22Rv1 (cell line): ENCODE results near the gene COL2A1.

Experiments
- H3K27ac ChIP-seq: fragments of 450-650 bp; 2 replicates; pipeline ENCODE4 v1.5.1; 2017
- ZFX ChIP-seq: fragments of 450-650 bp; IDR thresholded peaks from 2 replicates; pipeline ENCODE4 v1.6.1; 2017; ENCODE audit warnings: antibody characterized with exemption, borderline replicate concordance
- TF ChIP-seq, protein P1 (sequence below): fragments of 450-650 bp; IDR thresholded peaks from 2 replicates; pipeline ENCODE4 v1.5.1; 2017; ENCODE audit warnings: mild to moderate bottlenecking

The COL2A1 gene

DNA sequence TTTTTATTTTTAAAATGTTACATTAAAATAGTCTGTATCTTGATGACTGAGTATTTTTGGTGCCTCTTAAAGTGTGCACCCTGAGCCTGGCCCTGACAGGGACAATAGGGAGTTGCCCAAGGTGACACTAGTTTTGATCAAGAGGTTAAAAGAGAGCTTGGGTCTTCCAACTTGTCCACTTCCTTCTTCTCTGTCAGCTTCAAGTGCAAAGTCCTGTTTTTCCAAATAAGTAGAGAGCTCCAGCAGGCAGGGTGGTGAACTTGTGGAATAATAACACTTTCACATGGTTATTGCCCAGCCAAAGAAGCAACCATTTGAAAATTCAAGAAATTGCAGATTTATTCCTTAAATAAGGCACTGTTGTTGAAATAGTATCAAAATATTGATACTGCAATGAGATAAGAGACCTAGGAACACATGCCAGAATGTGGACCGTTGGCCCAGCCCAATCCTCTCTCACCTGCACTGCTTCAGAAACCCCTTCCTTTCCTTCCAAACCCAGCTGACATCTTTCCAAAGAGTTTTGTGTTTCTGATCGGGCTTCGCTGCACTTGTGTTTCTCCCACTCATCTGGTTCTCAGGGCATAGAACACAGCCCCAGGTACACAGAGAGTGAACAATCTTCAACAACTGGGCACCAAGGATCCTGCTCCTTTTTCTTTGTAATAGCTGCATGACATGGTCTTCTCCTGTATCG is 13.8 kb upstream of the COL2A1 start:
- H3K27ac ChIP-seq: no peak overlapping the region
- TF ChIP-seq, protein P1, sequence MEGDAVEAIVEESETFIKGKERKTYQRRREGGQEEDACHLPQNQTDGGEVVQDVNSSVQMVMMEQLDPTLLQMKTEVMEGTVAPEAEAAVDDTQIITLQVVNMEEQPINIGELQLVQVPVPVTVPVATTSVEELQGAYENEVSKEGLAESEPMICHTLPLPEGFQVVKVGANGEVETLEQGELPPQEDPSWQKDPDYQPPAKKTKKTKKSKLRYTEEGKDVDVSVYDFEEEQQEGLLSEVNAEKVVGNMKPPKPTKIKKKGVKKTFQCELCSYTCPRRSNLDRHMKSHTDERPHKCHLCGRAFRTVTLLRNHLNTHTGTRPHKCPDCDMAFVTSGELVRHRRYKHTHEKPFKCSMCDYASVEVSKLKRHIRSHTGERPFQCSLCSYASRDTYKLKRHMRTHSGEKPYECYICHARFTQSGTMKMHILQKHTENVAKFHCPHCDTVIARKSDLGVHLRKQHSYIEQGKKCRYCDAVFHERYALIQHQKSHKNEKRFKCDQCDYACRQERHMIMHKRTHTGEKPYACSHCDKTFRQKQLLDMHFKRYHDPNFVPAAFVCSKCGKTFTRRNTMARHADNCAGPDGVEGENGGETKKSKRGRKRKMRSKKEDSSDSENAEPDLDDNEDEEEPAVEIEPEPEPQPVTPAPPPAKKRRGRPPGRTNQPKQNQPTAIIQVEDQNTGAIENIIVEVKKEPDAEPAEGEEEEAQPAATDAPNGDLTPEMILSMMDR: no peak
- TF ChIP-seq ZFX: no peak

DNA sequence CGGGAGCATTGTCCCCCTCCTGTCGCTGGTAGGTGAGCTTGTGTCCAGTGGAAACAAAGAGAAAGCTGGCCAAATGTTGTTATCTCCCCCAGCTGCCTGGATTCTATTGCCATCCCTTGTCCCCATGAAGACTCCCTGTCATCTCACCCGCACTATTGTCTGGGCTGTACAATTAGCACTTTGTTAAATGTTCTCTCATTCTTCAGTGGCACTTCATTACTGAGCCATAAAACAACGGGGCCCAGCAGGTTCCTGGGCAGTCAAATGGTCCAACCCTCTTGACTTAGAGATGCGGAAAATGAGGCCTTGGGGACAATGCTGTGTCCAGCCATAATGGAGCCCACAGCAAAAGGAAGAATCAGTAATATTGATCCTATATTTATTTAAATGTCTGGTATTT is 13.2 kb upstream of the COL2A1 start:
- TF ChIP-seq, protein P1: no peak
- TF ChIP-seq ZFX: no peak
- no peak overlapping the region for H3K27ac ChIP-seq

DNA sequence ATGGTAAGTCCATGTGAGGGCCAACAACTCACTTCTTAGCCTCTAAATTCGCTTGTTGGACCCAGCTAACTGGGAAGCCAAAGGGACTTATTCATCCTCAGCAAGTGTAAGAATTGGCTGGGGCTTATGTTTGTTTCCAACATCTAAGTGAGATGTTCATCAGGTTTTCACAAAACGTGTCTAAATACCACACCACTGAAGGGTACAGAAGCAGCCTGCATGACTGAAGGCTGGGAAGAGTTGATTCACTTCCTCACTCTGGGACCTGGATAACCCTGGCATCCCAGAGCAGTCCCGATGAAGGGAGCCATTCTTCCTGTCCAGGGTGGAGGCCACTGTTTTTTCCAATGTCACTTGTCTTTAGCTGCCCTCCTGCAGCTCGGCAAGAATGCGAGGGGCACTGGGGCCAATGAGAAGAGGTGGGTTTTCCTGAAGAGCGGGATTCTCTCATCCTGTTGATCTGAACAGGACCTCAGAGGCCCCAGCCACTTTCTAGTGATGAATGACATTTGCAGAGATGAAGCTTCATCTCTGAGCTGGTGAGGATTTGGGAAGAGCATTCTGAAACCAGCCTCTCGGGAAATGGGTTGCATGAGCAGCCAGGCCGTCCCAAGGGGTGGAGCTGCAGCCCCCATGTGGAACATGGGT is 12.2 kb upstream of the COL2A1 start:
- TF ChIP-seq, protein P1: no peak
- no peak for TF ChIP-seq ZFX
- no peak overlapping the region for H3K27ac ChIP-seq

DNA sequence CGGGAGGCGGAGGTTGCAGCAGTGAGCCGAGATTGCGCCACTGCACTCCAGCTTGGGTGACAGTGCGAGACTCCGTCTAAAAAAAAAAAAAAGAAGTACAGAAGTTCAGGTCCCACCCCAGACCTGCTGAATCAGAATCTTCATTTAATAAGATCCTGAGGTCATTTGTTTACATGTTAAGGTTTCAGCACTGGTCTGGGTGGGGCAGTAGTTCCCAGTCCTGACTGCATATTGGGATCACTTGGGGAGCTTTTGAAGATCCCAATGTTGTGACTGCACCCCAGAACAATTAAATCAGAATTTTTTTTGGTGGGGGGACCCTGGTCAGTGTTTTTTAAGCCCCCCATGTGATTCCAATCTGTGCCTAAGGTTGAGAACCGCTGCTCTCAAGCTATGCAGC is 11.7 kb upstream of the COL2A1 start:
- TF ChIP-seq ZFX: no peak
- TF ChIP-seq, protein P1: no peak

DNA sequence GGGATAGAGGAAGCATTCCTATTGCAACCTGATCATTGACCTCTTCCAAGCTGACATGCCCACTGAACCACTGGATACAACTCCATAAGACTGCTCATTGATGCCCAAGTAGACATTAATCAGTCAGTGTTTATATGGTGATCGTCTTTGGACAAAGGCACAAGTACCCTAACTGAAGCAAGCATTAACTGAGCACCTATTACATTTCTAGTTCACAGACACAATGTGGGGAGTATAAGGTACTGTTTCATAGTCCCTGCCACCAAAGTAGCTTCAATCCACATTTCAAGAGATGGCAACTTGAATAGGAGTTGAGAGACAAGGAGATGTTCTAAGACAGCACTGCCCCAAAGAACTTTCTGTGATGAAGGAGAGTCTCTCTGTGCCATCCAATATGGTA is 10.9 kb upstream of the COL2A1 start:
- TF ChIP-seq ZFX: no peak
- H3K27ac ChIP-seq: no peak overlapping the region

More for the DNA sequence above, 11.7 kb upstream of the COL2A1 start:
- no peak overlapping the region for H3K27ac ChIP-seq

DNA sequence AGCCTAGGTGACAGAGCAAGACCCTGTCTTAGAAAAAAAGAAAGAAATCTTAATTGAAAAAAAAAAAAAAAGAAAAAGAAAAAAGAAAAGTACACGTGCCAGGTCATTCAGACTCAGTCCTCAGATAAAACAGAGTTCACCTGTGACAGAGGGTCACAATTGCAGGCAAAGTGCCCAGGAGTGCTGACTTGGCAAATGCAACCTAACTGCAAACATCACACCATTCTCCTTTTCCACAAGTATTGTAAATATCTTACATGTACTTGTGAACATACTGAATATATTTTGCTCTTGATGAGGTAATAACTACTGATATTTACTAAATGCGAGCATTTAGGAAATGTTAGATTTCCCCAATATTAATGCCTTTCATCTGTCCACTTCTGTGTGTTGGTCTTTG is 9.0 kb upstream of the COL2A1 start:
- no peak overlapping the region for H3K27ac ChIP-seq
- TF ChIP-seq, protein P1: no peak
- no peak for TF ChIP-seq ZFX

DNA sequence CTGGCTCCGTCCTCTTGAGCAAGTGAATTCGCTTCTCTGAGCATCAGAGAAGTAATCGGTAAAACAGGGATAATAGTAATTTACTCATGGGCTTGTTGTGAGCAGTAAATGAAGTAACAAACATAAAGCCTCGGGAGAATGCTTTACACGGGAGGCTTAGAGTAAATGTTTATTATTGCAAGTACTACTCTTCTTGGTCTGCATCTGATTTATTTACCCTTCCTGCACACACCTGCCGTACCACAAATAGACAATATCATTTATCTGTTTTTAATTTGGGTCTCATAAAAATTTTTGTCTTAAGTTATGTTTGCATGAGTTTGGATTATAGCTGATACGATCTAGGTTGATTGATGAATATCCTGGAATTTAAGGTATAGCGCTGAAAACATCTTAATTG is 7.8 kb upstream of the COL2A1 start:
- TF ChIP-seq, protein P1: no peak
- TF ChIP-seq ZFX: no peak

More for the DNA sequence above, 7.8 kb upstream of the COL2A1 start:
- no peak overlapping the region for H3K27ac ChIP-seq
